GM18507 (cell line): ENCODE results near the gene CELSR3.

Experiments
- DNase-seq: peaks from one replicate; pipeline ENCODE4 v3.0.0; 2011; ENCODE audit warnings: low read depth; ENCODE audit not compliant: insufficient read length; ENCODE audit errors: extremely low spot score
- FAIRE-seq: peaks from 2 replicates; lab custom pipeline; 2011; peaks lifted over from hg19 to GRCh38; lab: Jason Lieb, UNC

The CELSR3 gene

GRCh38 chr3:48687220-48687678 lies 24.6 kb upstream of the CELSR3 start:
- no peak for FAIRE-seq
- no peak for DNase-seq

- DNase-seq = no peak
These were observed 24.0 kb upstream of the CELSR3 start for GRCh38 chr3:48686538-48687219.

GRCh38 chr3:48685603-48686511 lies 23.2 kb upstream of the CELSR3 start, which contains the start of gene NCKIPSD:
Gene NCKIPSD, minus strand, starts transcription at chr3:48685915. Its CDS starts 108 bp downstream, at chr3:48685807.
- FAIRE-seq (peak; percentile 71), DNase-seq (peak; percentile 91)

More at GRCh38 chr3:48686538-48687219, 24.0 kb upstream of the CELSR3 start:
- FAIRE-seq = no peak

- FAIRE-seq (no peak), DNase-seq (no peak)
These were observed 22.6 kb upstream of the CELSR3 start for GRCh38 chr3:48685293-48685602.

- FAIRE-seq (no peak), DNase-seq (no peak)
These were observed 21.9 kb upstream of the CELSR3 start for GRCh38 chr3:48684480-48685143.

DNA sequence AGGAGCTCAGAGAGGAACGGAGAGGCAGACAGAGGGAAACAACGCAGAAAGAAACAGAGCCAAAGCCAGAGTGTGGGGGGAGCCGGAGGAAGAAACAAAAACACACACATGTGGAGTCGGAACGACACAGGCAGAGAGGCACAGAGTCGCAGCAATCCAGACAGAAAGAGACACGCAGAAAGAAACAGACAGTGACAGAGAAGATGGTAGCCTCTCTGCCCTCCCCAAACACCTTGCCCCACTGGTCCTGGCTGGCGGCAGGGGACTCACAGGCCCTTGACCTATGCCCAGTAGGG lies 21.3 kb upstream of the CELSR3 start:
- DNase-seq (no peak), FAIRE-seq (no peak)

DNA sequence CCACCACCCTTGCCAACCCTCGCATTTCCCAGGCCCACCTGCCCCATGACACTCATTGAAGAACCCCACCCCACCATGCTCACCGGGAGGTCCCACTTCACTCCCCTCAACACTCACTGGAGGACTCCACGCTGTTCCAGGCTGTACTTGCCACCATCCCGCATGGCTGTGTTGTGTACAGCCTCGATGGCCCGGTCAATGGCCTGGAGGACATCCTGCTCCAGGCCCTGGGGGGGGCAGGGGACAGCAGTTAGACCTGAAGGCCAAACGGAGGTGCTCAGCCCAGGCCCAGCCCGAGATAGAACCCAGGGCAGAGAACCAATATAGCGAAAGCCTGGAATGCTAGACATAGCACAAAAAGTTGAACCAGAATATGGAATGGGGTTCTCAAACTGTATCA lies 20.1 kb upstream of the CELSR3 start:
- no peak for DNase-seq
- FAIRE-seq = no peak

- DNase-seq = no peak
- no peak for FAIRE-seq
These were observed 19.4 kb upstream of the CELSR3 start for GRCh38 chr3:48681974-48682610.

GRCh38 chr3:48681541-48681880 lies 18.8 kb upstream of the CELSR3 start:
- DNase-seq (no peak), FAIRE-seq (no peak)

- DNase-seq = no peak
- no peak for FAIRE-seq
These were observed 18.3 kb upstream of the CELSR3 start for GRCh38 chr3:48680811-48681540.

- peak; percentile 63 for FAIRE-seq
These were observed 17.0 kb upstream of the CELSR3 start for GRCh38 chr3:48679411-48680391.

GRCh38 chr3:48678566-48679380 lies 16.1 kb upstream of the CELSR3 start:
- DNase-seq = no peak
- no peak for FAIRE-seq

More at GRCh38 chr3:48679411-48680391, 17.0 kb upstream of the CELSR3 start:
- no peak for DNase-seq

DNA sequence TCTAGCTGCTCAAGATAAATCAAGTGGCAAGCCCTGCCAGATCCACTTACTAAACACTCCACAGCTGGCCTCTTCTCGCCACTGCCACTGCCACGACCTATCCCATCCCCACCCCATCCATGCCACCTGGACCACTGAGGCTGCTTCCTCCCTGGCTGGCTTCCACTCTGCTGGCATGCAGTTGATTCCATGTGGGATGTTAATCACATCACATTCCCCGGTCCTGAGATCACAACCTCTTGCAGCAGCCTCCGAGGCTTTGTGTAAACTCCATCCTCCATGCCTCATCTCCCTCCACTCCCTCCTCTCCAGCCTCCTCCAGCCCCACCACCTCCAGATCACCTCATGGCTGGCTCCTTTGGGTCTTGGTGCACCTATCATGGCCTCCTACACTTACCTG lies 15.4 kb upstream of the CELSR3 start:
- DNase-seq = no peak
- FAIRE-seq = no peak

GRCh38 chr3:48674505-48674904 lies 11.8 kb upstream of the CELSR3 start:
- DNase-seq (no peak), FAIRE-seq (no peak)

DNA sequence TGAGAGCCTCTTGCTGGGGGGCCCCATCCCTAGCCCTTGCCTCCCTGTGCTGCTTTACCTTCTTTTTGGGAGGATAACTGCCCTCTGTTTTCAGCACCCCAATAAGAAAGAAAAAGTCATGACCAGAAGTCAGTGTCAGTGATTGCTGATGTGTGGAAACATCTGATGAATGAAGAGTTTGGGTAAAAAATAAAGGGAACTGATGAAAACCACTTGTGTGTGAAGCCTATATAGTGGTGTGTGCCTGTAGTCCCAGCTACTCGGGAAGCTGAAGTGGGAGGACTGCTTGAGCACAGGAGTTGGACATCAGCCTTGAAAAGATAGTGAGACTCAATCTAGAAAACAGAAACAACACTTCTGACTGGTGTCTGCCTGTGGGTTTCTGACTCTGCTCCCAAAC lies 9.8 kb upstream of the CELSR3 start:
- no peak for DNase-seq
- FAIRE-seq = no peak

DNA sequence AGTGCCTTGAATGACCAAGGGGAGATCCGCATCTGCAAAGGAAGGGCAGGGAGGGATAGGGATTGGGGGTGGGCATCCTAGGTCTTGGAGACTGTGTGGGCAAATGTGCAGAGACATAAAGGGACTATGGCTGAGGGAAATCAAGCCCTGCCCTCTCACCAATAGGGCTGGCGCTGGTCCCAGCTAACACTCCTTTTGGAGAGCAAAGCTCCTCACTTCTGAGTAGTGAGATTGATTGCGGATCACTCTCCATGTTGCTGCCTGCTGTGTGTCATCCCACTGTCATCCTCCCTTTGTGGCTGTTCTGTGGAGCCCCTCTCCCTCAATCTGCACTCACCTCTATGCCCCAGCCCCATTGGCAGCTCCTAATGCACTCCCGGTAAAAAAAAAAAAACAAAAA lies 2.2 kb upstream of the CELSR3 start:
- DNase-seq (no peak), FAIRE-seq (no peak)

DNA sequence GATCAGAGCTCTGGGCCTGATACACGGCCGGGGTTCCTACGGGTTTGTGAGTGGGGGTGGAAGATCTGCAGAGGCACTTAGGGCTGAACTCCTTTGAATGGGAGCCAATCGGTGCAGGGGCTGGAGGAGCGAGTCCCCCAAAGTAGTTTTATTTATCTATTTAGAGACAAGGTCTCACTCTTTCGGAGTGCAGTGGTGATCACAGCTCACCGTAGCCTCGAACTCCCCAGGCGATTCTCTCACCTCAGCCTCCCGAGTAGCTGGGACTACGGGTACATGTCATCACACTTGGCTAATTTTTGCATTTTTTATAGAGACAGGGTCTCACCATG lies 1.6 kb upstream of the CELSR3 start:
- no peak for FAIRE-seq

More for the DNA sequence above, 1.6 kb upstream of the CELSR3 start:
- no peak for DNase-seq
